ENCODE results near the gene MPI.
A peak's percentile ranks its signal among the peaks of the same experiment; 100 is the strongest.

MPI gene

GRCh38 chr15:74950078-74950908 lies 60.5 kb downstream of the MPI start:
- DNase-seq: peak; percentile 80

- DNase-seq: no peak
Measured at GRCh38 chr15:74951006-74951405, 61.2 kb downstream of the MPI start.

Data from activated CD4-positive, CD25-positive, alpha-beta regulatory T cell treated with anti-CD3 and anti-CD28 coated beads, Interleukin-2, amount 50 U/mL, for 72 hours (primary cell).